Stimulated activated naive CD8-positive, alpha-beta T cell treated with anti-CD3 and anti-CD28 coated beads, Interleukin-15, amount 100 ng/mL, for 72 hours (primary cell): ENCODE data around the gene FAM170B.
A peak's percentile ranks its signal among the peaks of the same experiment; 100 is the strongest.

Experiments used
- ATAC-seq: fragments of 150-1000 bp; cut with Tn5 transposase; 2 replicates; pipeline ENCODE4 v1.10.0; 2021; ENCODE audit warnings: mild to moderate bottlenecking, moderate library complexity
- DNase-seq, 2 donors: peaks; one replicate each; pipeline ENCODE4 v3.0.0; 2021 to 2022
- H3K27ac Mint-ChIP-seq, 2 donors: one replicate each; pipeline ENCODE4 v1.8.0; 2022; ENCODE audit warnings: mild to moderate bottlenecking in 2 of 2, mixed read lengths in 2 of 2, moderate library complexity in 2 of 2
- H3K27me3 Mint-ChIP-seq: one replicate; pipeline ENCODE4 v1.8.0; 2022; ENCODE audit warnings: mixed read lengths
- H3K4me1 Mint-ChIP-seq: one replicate; pipeline ENCODE4 v1.8.0; 2022; ENCODE audit warnings: mild to moderate bottlenecking, mixed read lengths
- H3K4me3 Mint-ChIP-seq, 2 donors: one replicate each; pipeline ENCODE4 v1.8.0; 2022; ENCODE audit warnings: mild to moderate bottlenecking in 2 of 2, mixed read lengths in 2 of 2, moderate library complexity in 1 of 2
- H3K9me3 Mint-ChIP-seq, 2 donors: one replicate each; pipeline ENCODE4 v1.8.0; 2022; ENCODE audit warnings: mixed read lengths in 2 of 2

FAM170B gene

DNA sequence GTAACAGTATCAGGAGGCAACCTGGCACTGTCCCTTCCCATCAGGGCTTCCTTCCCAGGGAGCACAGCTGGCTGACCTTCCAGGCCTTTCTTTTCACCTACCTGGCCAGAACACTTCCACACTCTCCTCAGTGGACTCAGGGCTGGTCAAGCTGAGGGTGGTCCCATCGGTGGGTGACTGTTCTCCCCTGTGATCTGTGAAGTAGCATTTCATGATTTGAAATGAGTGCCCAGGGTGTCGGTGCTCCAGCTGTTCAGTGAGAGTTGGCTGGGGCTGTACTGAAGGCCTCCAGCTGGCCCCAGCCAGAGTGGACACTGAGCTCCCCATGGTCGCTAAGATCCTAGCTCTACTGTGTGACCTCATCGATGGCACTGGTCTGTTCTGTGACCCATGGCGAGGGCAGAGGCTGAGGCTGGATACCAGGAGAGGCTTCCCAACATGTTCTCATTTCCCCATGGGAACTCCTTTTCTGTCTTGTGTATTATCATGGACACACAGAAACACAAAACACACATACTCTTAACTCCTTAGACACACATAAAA is at the start of gene FAM170B:
Gene FAM170B, minus strand, starts transcription at position 316 of the 543 bp plus-strand sequence. Its CDS starts 103 bp downstream, at position 213.
- Mint-ChIP-seq H3K27ac (no peak within 1 kb of the TSS), H3K4me3 (no peak within 1 kb of the TSS), H3K27me3 (peaks cover 37% of the 10 kb centered on the region), H3K9me3 (peaks cover 7 to 10% of the 10 kb centered on the region in 2 donors), H3K4me1 (no peaks in the 10 kb centered on the region)
- ATAC-seq (no peak), DNase-seq (no peak)

DNA sequence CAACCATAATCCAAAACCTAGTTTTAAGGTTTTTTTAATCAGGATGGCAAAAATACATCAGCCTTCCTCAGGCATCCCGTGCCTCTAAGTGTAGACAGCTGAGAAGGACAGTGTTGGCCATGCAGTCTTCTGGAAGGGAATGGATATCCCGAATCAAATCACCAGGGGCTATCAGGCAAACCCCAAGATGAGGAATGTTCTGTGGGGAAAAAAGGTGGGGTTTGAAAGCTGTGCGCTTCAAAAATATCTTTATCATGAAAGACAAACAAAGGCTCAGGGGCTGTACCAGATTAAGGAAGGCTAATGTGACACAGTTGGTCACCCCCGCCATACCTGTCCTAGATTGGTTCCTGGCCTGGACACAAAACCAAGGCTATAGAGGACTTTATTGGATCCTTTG is 49.0 kb upstream of the FAM170B start:
- Mint-ChIP-seq H3K9me3 (no peaks in the 10 kb centered on the region), H3K4me1 (peaks cover 53% of the 10 kb centered on the region), H3K27me3 (peaks cover 53% of the 10 kb centered on the region), H3K4me3 (no peak overlapping the region), H3K27ac (no peak overlapping the region)
- no peak for ATAC-seq
- DNase-seq: no peak

DNA sequence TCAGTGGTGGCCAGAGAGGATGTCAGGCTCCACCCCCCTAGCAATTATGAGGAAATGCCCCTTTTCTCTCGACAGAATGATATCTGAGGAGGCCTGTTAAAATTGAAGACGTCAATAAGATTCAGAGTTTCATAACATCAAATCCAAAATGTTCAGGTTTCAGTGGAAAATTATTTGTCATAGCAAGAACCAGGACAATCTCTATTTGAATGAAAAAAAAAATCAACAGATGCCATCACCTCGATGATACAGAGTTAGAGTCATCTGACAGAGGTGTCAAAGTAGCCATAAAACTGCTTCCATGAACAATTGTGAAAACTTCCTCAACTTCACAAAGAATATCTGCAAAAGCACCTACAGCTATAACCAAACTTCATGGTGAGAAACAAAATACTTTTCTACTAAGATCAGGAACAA is 46.6 kb upstream of the FAM170B start:
- H3K9me3 Mint-ChIP-seq: no peaks in the 10 kb centered on the region
- DNase-seq: no peak
- no peak for ATAC-seq
- H3K4me3 Mint-ChIP-seq: peak overlapping the region in 1 of 2 donors; percentile 55
- peaks cover 71% of the 10 kb centered on the region for H3K4me1 Mint-ChIP-seq
- peaks cover 44% of the 10 kb centered on the region for H3K27me3 Mint-ChIP-seq
- H3K27ac Mint-ChIP-seq: peak overlapping the region; percentile 57 to 95

DNA sequence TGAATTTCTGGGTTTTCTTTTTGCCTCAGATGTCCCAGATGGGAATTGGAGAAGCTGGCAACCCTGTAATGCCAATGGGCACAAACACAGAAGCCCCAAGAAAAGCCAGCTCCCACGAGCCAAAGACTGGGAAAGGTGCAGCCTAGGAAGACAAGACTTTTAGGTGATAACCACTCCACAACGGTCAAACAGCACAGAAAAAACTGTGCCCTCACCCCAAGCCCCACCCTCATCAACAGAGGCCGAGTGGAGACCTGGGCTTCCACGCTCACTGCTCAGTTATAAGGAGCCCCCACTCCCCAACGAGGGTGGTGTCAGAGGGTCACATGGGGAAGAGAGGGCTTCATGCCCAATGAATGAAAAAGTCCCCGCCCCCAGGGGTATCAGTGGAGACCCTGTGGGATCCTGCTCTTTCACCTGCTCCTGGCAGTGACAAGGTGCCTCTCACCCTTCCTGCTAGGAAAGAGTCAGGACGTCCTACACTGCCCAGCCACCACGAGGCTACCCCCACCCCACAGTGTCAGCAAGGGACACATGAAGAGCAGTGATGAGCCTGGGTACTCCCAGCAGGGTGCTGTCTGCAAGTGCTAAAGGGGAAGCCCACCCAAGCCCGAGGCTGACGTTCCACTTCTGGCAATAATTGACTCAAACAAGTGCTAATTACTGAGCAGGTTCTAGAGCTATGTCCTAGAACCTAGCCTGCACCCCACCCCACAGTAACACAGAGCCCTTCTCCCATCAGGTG is 46.0 kb upstream of the FAM170B start:
- Mint-ChIP-seq H3K27me3 (peaks cover 48% of the 10 kb centered on the region), H3K9me3 (no peaks in the 10 kb centered on the region), H3K4me1 (peaks cover 71% of the 10 kb centered on the region), H3K27ac (peak overlapping the region; percentile 57 to 95), H3K4me3 (peak overlapping the region in 1 of 2 donors; percentile 55)
- ATAC-seq: no peak
- no peak for DNase-seq

DNA sequence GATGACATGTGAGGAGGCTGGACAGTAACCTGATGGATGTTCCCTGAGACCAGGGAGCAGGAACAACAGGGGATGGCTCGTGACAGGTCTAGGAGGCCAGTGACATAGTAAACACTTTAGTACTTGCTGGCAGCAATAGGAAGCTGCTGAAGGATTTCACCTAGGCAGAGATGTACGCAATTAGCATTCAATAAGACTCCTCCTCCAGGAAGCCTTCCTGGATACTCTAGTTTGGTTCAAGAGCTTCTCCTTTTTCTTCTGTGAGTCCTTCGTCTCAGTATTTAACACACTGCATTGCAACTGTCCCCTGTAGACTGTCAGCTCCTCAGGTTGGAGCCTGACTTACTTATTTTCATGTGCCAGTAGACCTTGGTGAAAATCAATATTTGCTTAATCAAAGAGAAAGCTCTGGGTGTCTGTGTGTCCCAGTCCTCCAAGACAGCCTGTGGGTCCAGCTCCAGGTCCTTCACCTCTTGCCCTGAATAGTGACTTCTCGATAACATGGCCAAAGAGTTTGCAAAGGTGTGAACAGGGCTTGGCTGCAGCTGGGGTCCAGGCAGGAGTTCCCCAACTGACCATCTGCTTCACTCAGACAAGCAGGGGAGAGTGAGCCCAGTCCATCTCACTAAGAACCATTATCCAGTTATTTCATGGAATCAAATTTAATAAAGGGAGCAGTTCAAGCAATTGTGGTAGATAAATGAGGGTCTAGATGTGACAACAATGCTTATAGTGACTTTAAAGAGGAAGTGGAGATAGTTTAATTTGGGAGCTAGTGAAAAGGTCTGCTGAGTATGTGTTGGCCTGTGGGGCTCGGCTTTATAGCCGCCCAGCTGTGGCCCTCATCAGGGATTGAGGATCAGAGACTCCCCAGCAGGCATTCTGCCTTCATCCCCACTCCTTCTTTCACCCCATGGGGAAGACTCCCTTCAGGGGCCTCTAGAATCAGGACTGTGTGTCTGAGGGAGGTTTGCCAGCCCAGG is 45.0 kb upstream of the FAM170B start:
- Mint-ChIP-seq H3K27ac (no peak overlapping the region), H3K4me3 (no peak overlapping the region), H3K9me3 (no peaks in the 10 kb centered on the region), H3K27me3 (peaks cover 50% of the 10 kb centered on the region), H3K4me1 (peaks cover 60% of the 10 kb centered on the region)
- DNase-seq: no peak
- ATAC-seq: no peak

DNA sequence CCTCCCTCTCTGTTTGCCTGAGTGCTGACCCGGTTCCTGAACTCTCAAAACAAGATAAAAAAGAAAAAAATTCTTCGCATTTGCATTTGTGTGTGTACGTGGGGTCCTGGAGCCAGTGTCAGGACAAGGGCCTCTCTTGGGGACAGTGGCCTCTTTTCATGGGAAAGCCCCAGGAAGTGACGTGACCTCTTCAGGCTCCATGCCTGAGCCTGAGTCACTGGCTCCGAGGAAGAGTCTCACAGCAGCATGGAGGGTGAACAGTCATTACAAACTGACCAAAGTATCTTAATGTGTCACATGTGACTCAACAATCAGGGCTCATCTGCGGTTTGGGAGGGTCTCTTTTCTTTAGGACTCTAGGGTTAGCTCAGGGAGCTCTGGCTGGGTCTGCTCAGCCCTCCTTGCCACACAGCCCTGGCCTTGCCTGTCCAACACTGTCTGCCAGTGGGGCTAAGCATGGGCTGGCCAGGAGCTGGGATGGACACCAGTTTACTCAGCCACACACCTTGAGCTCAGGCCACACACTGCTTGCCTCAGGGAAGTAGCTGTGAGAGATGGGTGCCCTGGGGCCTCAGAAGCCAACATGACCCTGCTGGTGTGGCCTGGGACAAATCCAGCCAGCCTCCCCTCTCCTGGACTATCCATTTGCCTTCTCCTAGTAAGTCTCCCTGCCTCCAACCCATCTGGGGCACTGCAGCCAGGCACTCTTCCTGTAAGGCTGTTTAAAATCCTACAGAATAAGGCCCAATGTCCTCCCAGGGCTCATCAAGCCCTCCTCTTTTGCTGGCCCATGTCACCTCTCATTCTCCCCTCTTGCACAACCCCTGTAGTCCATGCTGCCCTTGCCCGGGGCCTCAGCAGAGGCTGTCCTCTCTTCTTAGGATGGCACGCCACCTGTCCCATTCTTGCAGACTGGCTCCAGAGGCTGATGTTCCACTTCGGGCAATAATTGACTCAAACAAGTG is 43.9 kb upstream of the FAM170B start:
- H3K4me3 Mint-ChIP-seq: peak overlapping the region; percentile 61 to 69
- peaks cover 50% of the 10 kb centered on the region for H3K27me3 Mint-ChIP-seq
- DNase-seq (peak; percentile 42 to 83), ATAC-seq (peak; percentile 94)
- H3K4me1 Mint-ChIP-seq: peaks cover 50% of the 10 kb centered on the region
- peak overlapping the region; percentile 60 to 85 for H3K27ac Mint-ChIP-seq
- H3K9me3 Mint-ChIP-seq: no peaks in the 10 kb centered on the region

DNA sequence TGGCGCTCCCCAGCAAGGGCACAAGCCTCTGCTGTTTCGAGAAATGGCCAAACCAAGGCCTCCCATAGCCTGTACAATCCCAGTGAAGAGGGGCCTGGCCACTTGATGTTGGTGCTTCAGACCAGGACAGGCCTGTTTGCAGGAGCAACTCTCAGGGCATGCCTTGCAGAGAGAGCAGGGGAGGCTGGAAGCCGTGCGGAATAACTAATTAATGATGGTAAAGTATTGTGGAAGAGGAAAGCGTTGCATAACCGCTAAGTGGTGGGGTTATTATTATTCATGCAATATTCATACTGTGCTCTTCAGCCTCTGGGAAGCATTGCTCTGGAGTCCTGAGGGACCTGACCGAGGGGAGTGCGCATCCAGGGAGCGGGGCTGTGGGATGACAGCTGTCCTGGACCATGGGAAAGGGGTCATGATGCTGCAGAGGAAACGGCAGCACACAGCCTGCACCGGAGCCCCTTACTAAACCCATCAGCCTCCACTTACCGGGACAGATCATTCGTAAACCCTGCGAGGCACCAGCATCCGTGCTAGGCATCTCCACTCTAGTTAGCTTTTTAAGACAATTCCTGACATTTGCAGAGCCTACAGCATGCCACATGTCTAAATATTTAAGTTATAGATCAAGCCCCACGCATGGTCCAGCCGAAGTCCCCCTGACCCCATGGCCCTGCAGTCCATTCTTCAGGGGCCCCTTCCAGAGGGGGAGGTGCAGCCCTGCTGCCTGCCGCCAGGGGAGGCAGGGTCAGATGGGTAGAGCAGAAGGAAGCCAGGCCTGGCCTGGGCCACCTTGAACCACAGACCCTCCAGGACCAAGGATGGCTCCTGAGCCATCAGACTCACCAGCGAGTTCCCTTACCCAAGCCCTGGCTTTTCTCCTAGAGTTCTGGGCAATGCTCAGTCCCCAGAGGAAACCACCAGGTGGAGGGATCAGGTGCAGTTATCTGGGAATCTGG is 42.8 kb upstream of the FAM170B start:
- H3K4me1 Mint-ChIP-seq: peaks cover 41% of the 10 kb centered on the region
- peak overlapping the region in 1 of 2 donors; percentile 60 for H3K27ac Mint-ChIP-seq
- peaks cover 42% of the 10 kb centered on the region for H3K27me3 Mint-ChIP-seq
- no peaks in the 10 kb centered on the region for H3K9me3 Mint-ChIP-seq
- ATAC-seq (peak; percentile 10), DNase-seq (no peak)
- H3K4me3 Mint-ChIP-seq: peak overlapping the region; percentile 61 to 69

DNA sequence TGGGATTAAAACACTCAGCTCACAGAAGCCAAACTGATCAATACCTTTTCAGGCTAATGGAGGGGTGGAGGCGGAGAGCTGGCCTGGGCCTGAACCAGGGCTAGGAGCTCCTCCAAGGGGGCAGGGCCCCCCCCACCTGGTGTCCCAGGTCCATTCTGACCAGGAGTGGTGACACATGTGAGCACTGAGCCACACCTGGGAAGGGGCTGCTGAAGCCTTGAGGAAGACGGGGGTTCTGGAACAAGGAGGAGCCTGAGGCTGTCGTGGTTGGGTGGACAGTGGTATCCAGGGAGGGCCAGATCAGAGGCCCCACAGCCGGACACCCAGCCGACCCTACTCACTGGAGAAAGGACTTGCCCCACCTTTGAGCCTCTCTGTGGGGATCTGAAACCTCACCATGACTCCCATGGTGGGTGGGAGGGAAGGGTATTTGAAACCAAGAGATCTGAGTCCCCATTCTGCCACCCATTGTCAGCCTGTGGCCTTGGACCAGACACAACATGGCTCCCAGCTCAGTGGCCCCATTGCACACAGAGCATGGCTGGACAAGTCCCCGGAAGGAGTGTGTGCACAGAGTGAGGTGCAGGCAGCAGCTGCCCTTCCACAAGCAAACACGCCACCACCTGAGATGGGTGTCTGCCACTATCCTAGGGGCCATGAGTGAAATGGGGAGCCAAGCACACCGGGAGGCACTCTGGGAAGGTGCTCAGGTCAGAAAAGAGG is 41.9 kb upstream of the FAM170B start:
- H3K27me3 Mint-ChIP-seq: peaks cover 35% of the 10 kb centered on the region
- H3K27ac Mint-ChIP-seq: peak overlapping the region in 1 of 2 donors; percentile 59
- peaks cover 34% of the 10 kb centered on the region for H3K4me1 Mint-ChIP-seq
- H3K9me3 Mint-ChIP-seq: no peaks in the 10 kb centered on the region
- DNase-seq (no peak), ATAC-seq (no peak)
- H3K4me3 Mint-ChIP-seq: no peak overlapping the region

DNA sequence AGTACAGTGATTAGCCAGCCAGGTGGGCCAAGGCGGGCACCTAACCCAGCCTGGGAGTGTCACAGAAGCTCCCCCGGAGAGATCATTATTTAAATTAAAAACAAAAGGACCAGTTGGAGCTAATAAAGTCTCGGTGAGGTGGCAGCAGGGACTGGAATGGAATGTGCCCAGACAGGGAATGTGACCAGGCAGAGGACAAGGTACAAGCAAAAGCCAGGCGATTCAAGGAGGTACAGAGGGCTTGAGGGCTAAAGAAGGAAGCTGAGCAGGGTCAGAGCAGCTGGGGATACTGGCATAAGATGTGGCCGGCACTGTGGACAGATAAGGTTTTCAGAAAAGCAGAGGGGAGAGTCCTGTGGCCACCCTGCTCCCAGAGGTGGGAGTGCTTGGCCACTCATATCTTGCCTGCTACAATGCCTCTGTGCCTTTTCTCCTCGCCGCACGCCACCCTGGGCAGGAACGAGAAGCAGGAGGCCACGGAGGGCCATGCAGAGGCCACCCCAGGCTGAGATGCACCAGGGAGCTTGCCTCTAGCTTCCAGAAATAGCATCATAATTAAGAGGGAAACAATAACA is 41.2 kb upstream of the FAM170B start:
- peaks cover 26% of the 10 kb centered on the region for H3K4me1 Mint-ChIP-seq
- H3K9me3 Mint-ChIP-seq: no peaks in the 10 kb centered on the region
- H3K27me3 Mint-ChIP-seq: peaks cover 28% of the 10 kb centered on the region
- no peak for ATAC-seq
- no peak for DNase-seq
- H3K4me3 Mint-ChIP-seq: no peak overlapping the region
- no peak overlapping the region for H3K27ac Mint-ChIP-seq

DNA sequence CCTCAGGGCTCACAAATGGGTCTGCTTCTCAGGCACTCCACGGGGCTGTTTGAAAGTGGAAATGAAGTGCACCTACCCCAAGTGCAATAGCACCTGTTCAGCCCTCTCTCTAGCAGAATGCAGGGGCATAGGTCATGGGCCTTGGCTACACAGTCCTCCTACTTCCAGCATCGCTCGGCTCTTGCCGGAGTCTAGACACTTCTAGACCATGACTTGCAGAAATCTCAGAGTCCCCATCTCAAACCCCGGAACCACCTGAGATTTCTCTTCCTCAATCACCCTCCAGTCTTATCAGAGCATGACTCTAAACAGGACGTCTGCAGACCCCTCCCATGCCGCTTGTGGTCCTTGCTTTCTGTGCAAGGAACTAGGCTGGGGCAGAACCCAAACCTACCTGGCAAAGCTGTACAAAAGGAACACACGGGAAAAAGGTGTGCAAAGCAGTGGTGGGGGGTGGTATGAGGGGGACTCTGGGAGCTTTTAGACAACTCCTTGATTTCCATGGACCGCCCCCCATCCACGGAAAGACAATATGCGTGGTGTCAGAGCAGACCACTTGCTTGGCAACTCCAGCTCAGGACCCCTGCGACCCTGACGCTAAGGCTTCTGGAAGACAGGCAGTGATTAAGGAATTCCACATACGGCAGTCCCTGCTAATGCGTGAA is 40.6 kb upstream of the FAM170B start:
- peaks cover 24% of the 10 kb centered on the region for H3K4me1 Mint-ChIP-seq
- no peak overlapping the region for H3K27ac Mint-ChIP-seq
- DNase-seq (no peak), ATAC-seq (no peak)
- H3K4me3 Mint-ChIP-seq: no peak overlapping the region
- peaks cover 27% of the 10 kb centered on the region for H3K27me3 Mint-ChIP-seq
- no peaks in the 10 kb centered on the region for H3K9me3 Mint-ChIP-seq

DNA sequence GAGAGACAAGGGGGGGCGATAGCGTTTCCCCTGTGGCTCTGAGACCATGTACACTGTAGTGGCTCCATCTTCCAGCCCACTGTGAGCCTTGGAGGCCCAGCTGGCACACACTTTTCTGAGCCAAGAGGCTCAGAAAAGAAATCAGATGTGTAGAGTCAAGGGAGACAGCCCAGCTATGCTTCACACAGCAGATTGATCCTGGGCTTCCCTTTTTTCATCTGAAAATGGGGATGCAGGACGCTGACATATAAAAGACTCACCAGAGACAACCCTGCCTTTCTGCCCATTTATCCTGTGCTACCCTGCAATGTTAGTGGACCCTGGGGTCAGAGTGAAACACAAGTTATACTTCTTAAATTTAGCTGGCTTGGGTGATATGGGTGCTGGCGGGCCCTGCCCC is 40.0 kb upstream of the FAM170B start:
- ATAC-seq (no peak), DNase-seq (no peak)
- H3K9me3 Mint-ChIP-seq: no peaks in the 10 kb centered on the region
- no peak overlapping the region for H3K27ac Mint-ChIP-seq
- H3K27me3 Mint-ChIP-seq: peaks cover 26% of the 10 kb centered on the region
- H3K4me1 Mint-ChIP-seq: peaks cover 24% of the 10 kb centered on the region
- no peak overlapping the region for H3K4me3 Mint-ChIP-seq

DNA sequence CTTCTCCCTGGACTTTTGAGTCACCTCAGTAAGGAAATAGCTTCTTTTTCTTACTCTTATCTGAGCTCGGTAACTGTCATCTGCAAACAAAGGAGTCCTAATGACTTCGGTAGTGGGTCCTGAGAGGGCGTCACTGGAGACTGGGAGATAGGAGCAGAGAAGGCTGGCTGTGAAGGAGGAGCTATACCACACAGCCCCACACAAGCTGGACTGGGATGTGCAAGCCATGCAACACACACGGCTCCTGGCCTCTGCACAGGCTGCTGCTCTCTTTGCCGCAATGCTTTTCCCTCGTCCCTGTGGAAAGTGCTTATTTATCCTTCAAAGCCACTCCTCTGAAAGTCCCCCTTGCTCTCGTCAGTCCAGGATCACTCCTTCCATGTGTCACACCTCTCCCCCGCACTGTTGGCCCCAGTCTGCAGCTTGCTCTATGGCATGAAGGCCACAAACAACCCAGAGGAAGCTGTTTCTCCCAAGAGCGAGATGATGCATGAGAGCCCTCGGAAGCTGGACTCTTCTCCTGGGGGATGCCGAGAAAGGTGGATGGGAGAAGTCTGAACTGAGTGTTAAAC is 39.5 kb upstream of the FAM170B start:
- ATAC-seq: no peak
- H3K4me1 Mint-ChIP-seq: peaks cover 23% of the 10 kb centered on the region
- peaks cover 20% of the 10 kb centered on the region for H3K27me3 Mint-ChIP-seq
- no peak for DNase-seq
- no peak overlapping the region for H3K4me3 Mint-ChIP-seq
- H3K27ac Mint-ChIP-seq: no peak overlapping the region
- no peaks in the 10 kb centered on the region for H3K9me3 Mint-ChIP-seq
